K562 (cell line): ENCODE data around the gene OCEL1. TPM values are rescaled to one million over a fixed set of nuclear protein-coding genes. Genes with fewer than 3 reads are reported as not detected.
A peak's percentile ranks its signal among the peaks of the same experiment; 100 is the strongest.

Source experiments
- ATAC-seq: fragments of 200-7000 bp; cut with Tn5 transposase; 3 replicates; pipeline ENCODE4 v1.9.1; 2020; ENCODE audit warnings: moderate library complexity
- BruUV-seq: library from RNA; stranded (reverse); fragments of 400-500 nt; replicated peaks from 2 replicates; lab custom pipeline; 2021; lab: Mats Ljungman, UMichigan
- CTCF ChIA-PET: fragments of 300-600 bp; formaldehyde crosslinking; extraction: SDS; loops from one replicate; lab custom pipeline; 2021; ENCODE audit warnings: low intra/inter-chr PET ratio; lab: Yijun Ruan, JAX
- POLR2A ChIA-PET: fragments of 300-600, 350-650 bp; sonication (Branson Sonifier 250); formaldehyde crosslinking; extraction: SDS; loops from one replicate; lab custom pipeline; 2021; ENCODE audit warnings: antibody characterized with exemption, inconsistent platforms; lab: Yijun Ruan, JAX
- DNase-seq, 4 experiments: peaks; one replicate each; pipeline versions ENCODE4 v3.0.0 to v3.0.0-alpha.2; 2011 to 2018; ENCODE audit warnings: low spot score in 3 of 4, mixed read lengths in 3 of 4; ENCODE audit errors: extremely low read depth in 1 of 4
- FAIRE-seq: peaks from 2 replicates; lab custom pipeline; 2011; peaks lifted over from hg19 to GRCh38; lab: Jason Lieb, UNC
- H2AFZ ChIP-seq: 2 replicates; pipeline ENCODE4 v1.6.0; 2011; ENCODE audit warnings: low read depth, low read length, control low read depth, inconsistent platforms
- H3K27ac ChIP-seq: fragments of 200-600 bp; 3 replicates; pipeline ENCODE4 v1.8.0; 2011; ENCODE audit warnings: low read depth, mild to moderate bottlenecking, control low read depth, inconsistent platforms, low read length, moderate library complexity, mixed read lengths; ENCODE audit errors: extremely low read depth
- H3K27me3 ChIP-seq, 2 experiments: fragments of 300-600 bp in 1 of 2; 2 replicates in 1 of 2; 3 replicates in 1 of 2; pipeline versions ENCODE4 v1.6.0 to v1.8.0; 2011; ENCODE audit warnings: inconsistent platforms in 2 of 2, low read length in 2 of 2, mild to moderate bottlenecking in 1 of 2, mixed read lengths in 1 of 2, moderate library complexity in 1 of 2; ENCODE audit not compliant: control insufficient read depth in 2 of 2, insufficient read depth in 2 of 2
- H3K36me3 ChIP-seq: fragments of 300-600 bp; 3 replicates; pipeline ENCODE4 v1.8.0; 2011; ENCODE audit warnings: mild to moderate bottlenecking, low read length, inconsistent platforms; ENCODE audit not compliant: control insufficient read depth, insufficient read depth
- H3K4me1 ChIP-seq, 2 experiments: fragments of 200-600 bp in 1 of 2; replicated peaks in 1 of 2; 2 replicates in 1 of 2; 3 replicates in 1 of 2; pipeline versions ENCODE4 v1.5.1 to v1.8.0; 2011; ENCODE audit warnings: inconsistent platforms in 2 of 2, low read length in 2 of 2, mild to moderate bottlenecking in 1 of 2, mixed read lengths in 1 of 2, moderate library complexity in 1 of 2; ENCODE audit not compliant: control insufficient read depth in 2 of 2, insufficient read depth in 2 of 2
- H3K4me2 ChIP-seq: 2 replicates; pipeline ENCODE4 v1.6.1; 2011; ENCODE audit warnings: low read length, control low read depth, inconsistent platforms, mixed read lengths; ENCODE audit not compliant: insufficient read depth
- H3K4me3 ChIP-seq: fragments of 200-600 bp; sonication (generic), shearing (Covaris generic); 2 replicates; pipeline ENCODE4 v1.5.1; 2016; ENCODE audit warnings: control low read depth, inconsistent platforms
- H3K79me2 ChIP-seq: fragments of 200-600 bp; 3 replicates; pipeline ENCODE4 v1.8.0; 2011; ENCODE audit warnings: low read length, inconsistent platforms; ENCODE audit not compliant: control insufficient read depth, insufficient read depth
- H3K9ac ChIP-seq, 2 experiments: 2 replicates each; pipeline versions ENCODE4 v1.6.0 to v1.6.1; 2011; ENCODE audit warnings: low read depth in 2 of 2, low read length in 2 of 2, control low read depth in 1 of 2, inconsistent platforms in 1 of 2, mild to moderate bottlenecking in 1 of 2, mixed read lengths in 1 of 2; ENCODE audit not compliant: insufficient read depth in 1 of 2
- H3K9me1 ChIP-seq: one replicate; pipeline ENCODE4 v1.6.0; 2011; ENCODE audit warnings: inconsistent platforms, mild to moderate bottlenecking, low read length, moderate library complexity; ENCODE audit not compliant: control insufficient read depth, insufficient read depth
- H3K9me3 ChIP-seq: replicated peaks from 2 replicates; pipeline ENCODE4 v1.5.1; 2011; ENCODE audit warnings: low read depth, low read length, inconsistent platforms; ENCODE audit not compliant: control insufficient read depth, insufficient read depth
- H4K20me1 ChIP-seq: replicated peaks from 2 replicates; pipeline ENCODE4 v1.6.1; 2011; ENCODE audit warnings: low read length, inconsistent platforms, mixed read lengths; ENCODE audit not compliant: control insufficient read depth, insufficient read depth
- BCL6 ChIP-seq: fragments of 250-450 bp; sonication (Bioruptor Pico); IDR thresholded peaks from 2 replicates; pipeline ENCODE4 v1.4.0; 2020
- CCAR2 ChIP-seq: fragments of 200-400 bp; formaldehyde crosslinking; IDR thresholded peaks from 2 replicates; pipeline ENCODE4 v1.6.1; 2017; ENCODE audit warnings: mild to moderate bottlenecking, low read depth, low read length
- CREB5 ChIP-seq: fragments of 250-450 bp; sonication (Bioruptor Pico); IDR thresholded peaks from 2 replicates; pipeline ENCODE4 v1.5.0; 2020; ENCODE audit warnings: mild to moderate bottlenecking
- FOXM1 ChIP-seq, 2 experiments: fragments of 450-650 bp in 1 of 2; sonication (generic) in 1 of 2; formaldehyde crosslinking in 1 of 2; IDR thresholded peaks; 2 replicates each; pipeline versions ENCODE4 v1.6.1 to v1.9.0; 2017 to 2022; ENCODE audit warnings: low read depth in 2 of 2, mild to moderate bottlenecking in 2 of 2, missing genetic modification reagents in 1 of 2, moderate library complexity in 1 of 2
- HCFC1 ChIP-seq: IDR thresholded peaks from 2 replicates; pipeline ENCODE4 v1.6.1; 2012; ENCODE audit warnings: low read depth, low read length, improper control_type of control experiment
- HNRNPK ChIP-seq: fragments of 200-400 bp; formaldehyde crosslinking; IDR thresholded peaks from one replicate; pipeline ENCODE4 v1.6.1; 2018; ENCODE audit warnings: mild to moderate bottlenecking, low read depth, low read length; ENCODE audit not compliant: poor library complexity, severe bottlenecking
- L3MBTL2 ChIP-seq: fragments of 450-650 bp; IDR thresholded peaks from 2 replicates; pipeline ENCODE4 v1.6.1; 2016; ENCODE audit warnings: mild to moderate bottlenecking, moderate library complexity
- MTA1 ChIP-seq: fragments of 450-650 bp; IDR thresholded peaks from 2 replicates; pipeline ENCODE4 v1.6.1; 2017; ENCODE audit warnings: borderline replicate concordance
- RBBP5 ChIP-seq: fragments of 200-600 bp; sonication (generic); IDR thresholded peaks from 2 replicates; pipeline ENCODE4 v1.6.1; 2012; ENCODE audit warnings: borderline replicate concordance, mild to moderate bottlenecking, low read length, control low read depth, inconsistent platforms; ENCODE audit not compliant: insufficient read depth, poor library complexity, severe bottlenecking
- SMARCA5 ChIP-seq: fragments of 450-650 bp; IDR thresholded peaks from 2 replicates; pipeline ENCODE4 v1.6.1; 2016
- YBX1 ChIP-seq: fragments of 450-650 bp; IDR thresholded peaks from 2 replicates; pipeline ENCODE4 v1.7.1; 2016; ENCODE audit warnings: mild to moderate bottlenecking
- ZNF239 ChIP-seq: fragments of 250-450 bp; sonication (Bioruptor Pico); IDR thresholded peaks from 2 replicates; pipeline ENCODE4 v1.4.0; 2020; ENCODE audit warnings: mild to moderate bottlenecking
- ZNF592 ChIP-seq: fragments of 450-650 bp; IDR thresholded peaks from 2 replicates; pipeline ENCODE4 v1.6.1; 2017; ENCODE audit warnings: antibody characterized with exemption, mild to moderate bottlenecking
- ZNF780A ChIP-seq: fragments of 250-450 bp; sonication (Bioruptor Pico); IDR thresholded peaks from 2 replicates; pipeline ENCODE4 v1.5.0; 2021; ENCODE audit warnings: mild to moderate bottlenecking
- ZNF785 ChIP-seq: fragments of 250-450 bp; sonication (Bioruptor Pico); IDR thresholded peaks from 2 replicates; pipeline ENCODE4 v1.4.0; 2020; ENCODE audit warnings: mild to moderate bottlenecking
- WGBS: fragments of 100-300 bp; shearing (Covaris generic); methylation state at CpG from one replicate; pipeline ENCODE4 v1.1.6; 2016; ENCODE audit warnings: low coverage, mixed read lengths; ENCODE audit not compliant: insufficient coverage; ENCODE audit errors: missing lambda C conversion rate; 5-methylcytosine and 5-hydroxymethylcytosine counted together
- in situ Hi-C: fragments of 300-500 bp; cut with MboI; formaldehyde crosslinking; loops from 4 replicates; pipeline ENCODE4 v1.15.0; 2018; ENCODE audit warnings: inconsistent platforms, mixed read lengths
- intact Hi-C: fragments of 100-400 bp; cut with micrococcal nuclease; formaldehyde crosslinking; loops from 2 replicates; pipeline ENCODE4 v1.14.2; 2022
- polyA plus RNA-seq, 8 experiments: library from polyadenylated mRNA; depleted of rRNA in 4 of 8; stranded (reverse) in 5 of 8; unstranded in 3 of 8; fragments of >200 nt; fragmentation: Nextera tagmentation in 2 of 8; fragmentation: Illumina TruSeq in 1 of 8; extraction: Ambion mirVana in 2 of 8; extraction: Trizol in 1 of 8; gene quantifications; 2 replicates each; pipeline versions ENCODE4 v1.2.1 to v1.2.3, GENCODE V29; 2011 to 2014; ENCODE audit warnings: inconsistent platforms in 1 of 8, missing spikeins in 1 of 8
- total RNA-seq, 7 experiments: library from RNA; depleted of rRNA in 6 of 7; stranded (reverse); fragments of >200 nt in 6 of 7; fragmentation: Illumina TruSeq in 2 of 7; extraction: Trizol in 2 of 7; gene quantifications; 2 replicates each; pipeline versions ENCODE4 v1.2.1 to v1.2.3, GENCODE V29; 2011 to 2021; ENCODE audit warnings: low replicate concordance in 1 of 7
- TF ChIP-seq, protein P1 (sequence below): sonication (generic); formaldehyde crosslinking; IDR thresholded peaks from 2 replicates; pipeline ENCODE4 v1.8.1; 2023; ENCODE audit warnings: mild to moderate bottlenecking, missing genetic modification reagents

Gene OCEL1
- total and polyA plus RNA-seq, 9 of the 15 experiments (the other 6 are each of a cell fraction or from before 2014, with no cell fraction given): 8.0 to 38.0 (median 12.4) TPM

DNA sequence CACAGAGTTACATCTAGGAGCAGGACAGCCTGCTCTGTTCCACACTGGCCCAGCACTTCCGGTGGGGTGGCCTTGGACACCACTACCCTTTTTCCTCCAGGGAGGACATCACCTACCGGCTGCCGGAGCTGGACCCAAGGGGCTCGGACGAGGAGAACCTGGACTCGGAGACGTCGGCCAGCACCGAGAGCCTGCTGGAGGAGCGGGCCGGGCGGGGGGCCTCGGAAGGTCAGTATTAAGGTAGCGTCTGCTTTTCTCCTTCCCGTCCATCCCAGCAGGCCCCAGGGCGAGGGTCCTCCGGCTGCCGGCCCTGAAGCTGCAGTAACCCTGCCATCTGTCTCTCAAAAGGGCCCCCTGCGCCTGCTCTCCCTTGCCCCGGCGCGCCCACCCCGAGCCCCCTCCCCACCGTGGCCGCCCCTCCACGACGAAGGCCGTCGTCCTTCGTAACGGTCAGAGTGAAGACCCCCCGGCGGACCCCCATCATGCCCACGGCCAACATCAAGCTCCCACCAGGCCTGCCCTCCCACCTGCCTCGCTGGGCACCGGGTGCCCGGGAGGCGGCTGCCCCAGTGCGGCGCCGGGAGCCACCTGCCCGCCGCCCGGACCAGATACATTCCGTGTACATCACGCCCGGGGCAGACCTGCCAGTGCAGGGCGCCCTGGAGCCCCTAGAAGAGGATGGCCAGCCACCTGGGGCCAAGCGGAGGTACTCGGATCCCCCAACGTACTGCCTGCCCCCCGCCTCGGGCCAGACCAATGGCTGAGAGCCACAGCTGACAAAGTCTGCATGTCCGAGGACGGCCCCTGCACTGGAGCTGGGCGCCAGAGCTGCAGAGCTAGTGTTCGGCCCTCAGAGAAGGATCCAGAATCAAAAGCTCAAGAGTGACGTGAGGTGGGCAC lies 14.2 kb upstream of the OCEL1 start:
- Histone ChIP-seq H3K4me1 (peaks cover 16 to 38% of the 10 kb centered on the region in 2 experiments), H3K36me3 (peaks cover 40% of the 10 kb centered on the region; the same call in 1 of the 3 replicates), H3K4me3 (no peak overlapping the region), H3K9me3 (no peaks in the 10 kb centered on the region), H3K4me2 (no peak overlapping the region), H3K27me3 (no peaks in the 10 kb centered on the region), H3K9me1 (peaks cover 3% of the 10 kb centered on the region), H3K9ac (0 out of 4 replicates have a peak overlapping the region, but pooled peaks of 1 of the 2 experiments have one; percentile 3), H3K79me2 (peaks cover 9% of the 10 kb centered on the region), H2AFZ (no peak overlapping the region), H3K27ac (no peak overlapping the region), H4K20me1 (0 out of 2 replicates have a peak, but pooled peaks cover 7% of the 10 kb centered on the region)
- ChIA-PET POLR2A (no interaction called here), CTCF (no interaction called here)
- in situ Hi-C loops (no loop called here), intact Hi-C loops (no loop called here)
- DNase-seq: no peak
- BruUV-seq: no TSS peak
- ATAC-seq: no peak
- FAIRE-seq: no peak
- WGBS: 95% methylated on average over 24 of the region's 58 CpGs
- TF ChIP-seq HNRNPK: no peak
- no peak for TF ChIP-seq SMARCA5
- TF ChIP-seq ZNF592: no peak
- no peak for TF ChIP-seq MTA1
- TF ChIP-seq, protein P1, sequence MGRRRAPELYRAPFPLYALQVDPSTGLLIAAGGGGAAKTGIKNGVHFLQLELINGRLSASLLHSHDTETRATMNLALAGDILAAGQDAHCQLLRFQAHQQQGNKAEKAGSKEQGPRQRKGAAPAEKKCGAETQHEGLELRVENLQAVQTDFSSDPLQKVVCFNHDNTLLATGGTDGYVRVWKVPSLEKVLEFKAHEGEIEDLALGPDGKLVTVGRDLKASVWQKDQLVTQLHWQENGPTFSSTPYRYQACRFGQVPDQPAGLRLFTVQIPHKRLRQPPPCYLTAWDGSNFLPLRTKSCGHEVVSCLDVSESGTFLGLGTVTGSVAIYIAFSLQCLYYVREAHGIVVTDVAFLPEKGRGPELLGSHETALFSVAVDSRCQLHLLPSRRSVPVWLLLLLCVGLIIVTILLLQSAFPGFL (CRISPR knock-in tag): no peak
- no peak for TF ChIP-seq ZNF780A (CRISPR knock-in tag)
- TF ChIP-seq CREB5 (CRISPR knock-in tag): no peak
- TF ChIP-seq HCFC1: no peak
- TF ChIP-seq CCAR2: no peak
- TF ChIP-seq YBX1: no peak
- TF ChIP-seq ZNF785 (CRISPR knock-in tag): no peak
- TF ChIP-seq L3MBTL2: no peak
- no peak for TF ChIP-seq FOXM1 (IDR thresholded peaks at IDR 0.05; ENCODE audit: low read depth)
- no peak for TF ChIP-seq FOXM1 (CRISPR knock-in tag; IDR thresholded peaks at IDR 0.05; ENCODE audit: low read depth)
- no peak for TF ChIP-seq RBBP5
- no peak for TF ChIP-seq ZNF239
- TF ChIP-seq BCL6: no peak
